PC-3 (cell line): Measurements from ENCODE around the gene GIPC3. TPM values are rescaled to one million over a fixed set of nuclear protein-coding genes. Genes with fewer than 3 reads are reported as not detected.

Experiments
- ATAC-seq: fragments of 200-7000 bp; cut with Tn5 transposase; 2 replicates; pipeline ENCODE4 v1.9.1; 2020; ENCODE audit warnings: mild to moderate bottlenecking, moderate library complexity
- BruUV-seq: library from RNA; stranded (reverse); fragments of 400-500 nt; replicated peaks from 2 replicates; lab custom pipeline; 2021; lab: Mats Ljungman, UMichigan
- CTCF ChIA-PET: fragments of 300-600 bp; sonication (Branson Sonifier 250); formaldehyde crosslinking; loops from one replicate; lab custom pipeline; 2022; ENCODE audit warnings: antibody characterized with exemption; lab: Charles Lee
- POLR2A ChIA-PET: fragments of 300-600 bp; sonication (Branson Sonifier 250); formaldehyde crosslinking; loops from one replicate; lab custom pipeline; 2022; ENCODE audit warnings: antibody characterized with exemption; ENCODE audit not compliant: unreplicated experiment; lab: Charles Lee
- DNase-seq: peaks from one replicate; pipeline ENCODE4 v3.0.0-alpha.2; 2015
- H2AFZ ChIP-seq: fragments of 300-600 bp; sonication (generic); 2 replicates; pipeline ENCODE4 v1.6.0; 2016; ENCODE audit warnings: antibody characterized with exemption, low read length
- H3F3A ChIP-seq: fragments of 300-600 bp; sonication (generic); one replicate; pipeline ENCODE4 v1.6.0; 2017; ENCODE audit warnings: antibody characterized with exemption, low read length, control low read depth, mild to moderate bottlenecking; ENCODE audit not compliant: unreplicated experiment
- H3K27ac ChIP-seq: fragments of 300-600 bp; sonication (generic); 2 replicates; pipeline ENCODE4 v1.5.1; 2016; ENCODE audit warnings: mild to moderate bottlenecking, low read length
- H3K27me3 ChIP-seq: fragments of 300-600 bp; sonication (generic); 2 replicates; pipeline ENCODE4 v1.6.1; 2016; ENCODE audit warnings: low read length, mixed read lengths
- H3K36me3 ChIP-seq: fragments of 300-600 bp; sonication (generic); 2 replicates; pipeline ENCODE4 v1.6.1; 2016; ENCODE audit warnings: low read depth, mixed run types, low read length, mixed read lengths
- H3K4me1 ChIP-seq: fragments of 300-600 bp; sonication (generic); 2 replicates; pipeline ENCODE4 v1.5.1; 2016; ENCODE audit warnings: low read length; ENCODE audit not compliant: insufficient read depth
- H3K4me2 ChIP-seq: fragments of 300-600 bp; sonication (generic); 2 replicates; pipeline ENCODE4 v1.6.0; 2016; ENCODE audit warnings: low read length
- H3K4me3 ChIP-seq: fragments of 300-600 bp; sonication (generic); 2 replicates; pipeline ENCODE4 v1.5.1; 2016; ENCODE audit warnings: mild to moderate bottlenecking, low read length, mixed read lengths
- H3K79me2 ChIP-seq: fragments of 300-600 bp; sonication (generic); 2 replicates; pipeline ENCODE4 v1.6.1; 2017; ENCODE audit warnings: low read length, mixed read lengths
- H3K9ac ChIP-seq: fragments of 300-600 bp; sonication (generic); 2 replicates; pipeline ENCODE4 v1.6.0; 2016; ENCODE audit warnings: mild to moderate bottlenecking, low read length
- H3K9me2 ChIP-seq: fragments of 300-600 bp; sonication (generic); replicated peaks from 2 replicates; pipeline ENCODE4 v1.6.1; 2016; ENCODE audit warnings: mixed run types, low read length, mixed read lengths
- H3K9me3 ChIP-seq: fragments of 300-600 bp; sonication (generic); 2 replicates; pipeline ENCODE4 v1.6.1; 2016; ENCODE audit warnings: low read length, mixed read lengths
- H4K20me1 ChIP-seq: fragments of 300-600 bp; sonication (generic); 2 replicates; pipeline ENCODE4 v1.6.1; 2016; ENCODE audit warnings: low read length, mixed read lengths
- EZH2 ChIP-seq: fragments of 300-600 bp; sonication (generic); IDR thresholded peaks from one replicate; pipeline ENCODE4 v1.6.1; 2017; ENCODE audit warnings: antibody characterized with exemption, mild to moderate bottlenecking, low read length; ENCODE audit not compliant: unreplicated experiment
- EZH2phosphoT487 ChIP-seq: fragments of 300-600 bp; sonication (generic); IDR thresholded peaks from 2 replicates; pipeline ENCODE4 v1.6.1; 2018; ENCODE audit warnings: mild to moderate bottlenecking, antibody characterized with exemption, low read length, borderline replicate concordance
- intact Hi-C: fragments of 100-400 bp; cut with micrococcal nuclease; formaldehyde crosslinking; loops from 2 replicates; pipeline ENCODE4 v1.9.0; 2023
- total RNA-seq: library from RNA; depleted of rRNA; stranded (reverse); fragments of >200 nt; gene quantifications from 2 replicates; pipeline ENCODE4 v1.2.3, GENCODE V29; 2014
- TF ChIP-seq, protein P1 (sequence below): fragments of 300-600 bp; sonication (generic); conservative IDR thresholded peaks from 2 replicates; pipeline ENCODE4 v1.5.1; 2017; ENCODE audit warnings: antibody characterized with exemption, low read depth, mild to moderate bottlenecking, low read length

Gene GIPC3
- total RNA-seq, 1 experiment from 2014 or later: 0.18 TPM

DNA sequence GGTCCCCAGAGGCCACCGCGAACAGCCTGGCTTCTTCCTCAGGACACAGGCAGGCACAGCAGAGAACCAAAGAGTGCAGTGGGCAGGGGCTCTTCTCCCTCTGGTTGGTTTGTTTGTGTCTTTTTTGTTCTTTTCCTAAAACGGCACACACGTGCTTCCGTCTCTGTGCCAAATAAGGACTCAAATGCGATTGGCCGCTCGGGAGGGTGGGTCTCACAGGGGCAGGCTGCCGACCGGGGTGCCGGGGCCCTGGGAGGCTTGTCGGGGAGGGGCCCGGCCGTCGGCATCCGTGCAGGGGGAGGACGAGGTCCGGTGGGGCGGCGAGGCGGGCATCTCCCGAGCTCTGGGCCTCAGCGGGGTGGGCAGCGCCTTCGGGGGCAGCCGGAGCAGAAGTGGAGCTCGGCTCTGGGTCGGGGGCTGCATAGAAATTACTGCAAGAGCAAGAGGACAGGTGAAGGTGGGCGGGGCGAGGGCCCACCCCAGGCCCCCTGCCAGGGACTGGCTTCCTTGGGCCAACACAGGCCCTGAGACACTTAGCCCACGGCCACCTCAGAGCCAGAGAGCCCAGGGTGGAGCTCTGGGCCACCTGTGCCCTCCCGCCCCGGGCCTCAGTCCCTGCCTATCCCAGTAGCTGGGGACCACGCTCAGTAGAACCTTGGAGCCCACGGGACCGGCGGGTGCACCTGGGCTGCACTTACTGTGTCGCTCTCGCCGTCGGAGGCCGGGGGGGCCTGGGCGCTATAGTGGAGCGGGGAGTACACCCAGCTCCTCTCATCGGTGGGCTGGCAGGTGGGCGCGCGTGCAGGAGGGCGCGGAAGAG is 47.7 kb downstream of the GIPC3 start:
- BruUV-seq: no TSS peak
- H3K9me2 ChIP-seq: no peaks in the 10 kb centered on the region
- no peak for DNase-seq
- intact Hi-C loops: no loop called here
- ChIA-PET POLR2A (no interaction called here), CTCF (no interaction called here)
- no peak overlapping the region for H3K9ac ChIP-seq
- H3K4me1 ChIP-seq: no peaks in the 10 kb centered on the region
- no peak for TF ChIP-seq EZH2phosphoT487
- no peaks in the 10 kb centered on the region for H3K27me3 ChIP-seq
- no peaks in the 10 kb centered on the region for H4K20me1 ChIP-seq
- H3K9me3 ChIP-seq: no peaks in the 10 kb centered on the region
- no peak overlapping the region for H3K4me3 ChIP-seq
- no peak overlapping the region for H3K27ac ChIP-seq
- no peak overlapping the region for H3K4me2 ChIP-seq
- H3K79me2 ChIP-seq: no peaks in the 10 kb centered on the region
- ATAC-seq: no peak
- H3K36me3 ChIP-seq: no peaks in the 10 kb centered on the region
- H2AFZ ChIP-seq: no peak overlapping the region
- no peaks in the 10 kb centered on the region for H3F3A ChIP-seq

DNA sequence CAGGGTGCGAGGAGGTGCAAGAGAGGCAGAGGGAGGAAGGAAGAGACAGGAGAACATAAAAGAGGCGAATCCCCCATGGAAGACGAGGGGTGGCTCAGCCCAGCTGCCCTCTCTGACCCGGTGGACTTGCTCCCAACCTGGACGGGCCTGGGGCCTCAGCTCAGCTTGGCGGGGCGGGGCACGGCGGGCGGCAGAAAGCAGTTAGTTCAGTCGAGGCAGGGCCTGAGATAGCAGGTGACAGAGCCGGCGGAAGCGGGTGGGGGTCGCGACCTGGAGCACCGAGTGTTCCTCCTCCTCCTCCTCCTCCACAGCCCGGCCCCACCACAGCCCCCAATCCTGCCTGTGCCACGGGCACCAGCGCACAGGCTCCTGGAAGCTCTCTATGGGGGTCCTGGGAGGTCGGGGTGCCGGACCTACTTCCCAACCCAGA is 48.3 kb downstream of the GIPC3 start:
- H4K20me1 ChIP-seq: no peaks in the 10 kb centered on the region
- H3K27me3 ChIP-seq: no peaks in the 10 kb centered on the region
- ChIA-PET CTCF (no interaction called here), POLR2A (no interaction called here)
- no peak overlapping the region for H3K9ac ChIP-seq
- no peak overlapping the region for H3K4me3 ChIP-seq
- H3K4me1 ChIP-seq: no peaks in the 10 kb centered on the region
- intact Hi-C loops: no loop called here
- H3K9me3 ChIP-seq: no peaks in the 10 kb centered on the region
- no peaks in the 10 kb centered on the region for H3K79me2 ChIP-seq
- TF ChIP-seq, protein P1, sequence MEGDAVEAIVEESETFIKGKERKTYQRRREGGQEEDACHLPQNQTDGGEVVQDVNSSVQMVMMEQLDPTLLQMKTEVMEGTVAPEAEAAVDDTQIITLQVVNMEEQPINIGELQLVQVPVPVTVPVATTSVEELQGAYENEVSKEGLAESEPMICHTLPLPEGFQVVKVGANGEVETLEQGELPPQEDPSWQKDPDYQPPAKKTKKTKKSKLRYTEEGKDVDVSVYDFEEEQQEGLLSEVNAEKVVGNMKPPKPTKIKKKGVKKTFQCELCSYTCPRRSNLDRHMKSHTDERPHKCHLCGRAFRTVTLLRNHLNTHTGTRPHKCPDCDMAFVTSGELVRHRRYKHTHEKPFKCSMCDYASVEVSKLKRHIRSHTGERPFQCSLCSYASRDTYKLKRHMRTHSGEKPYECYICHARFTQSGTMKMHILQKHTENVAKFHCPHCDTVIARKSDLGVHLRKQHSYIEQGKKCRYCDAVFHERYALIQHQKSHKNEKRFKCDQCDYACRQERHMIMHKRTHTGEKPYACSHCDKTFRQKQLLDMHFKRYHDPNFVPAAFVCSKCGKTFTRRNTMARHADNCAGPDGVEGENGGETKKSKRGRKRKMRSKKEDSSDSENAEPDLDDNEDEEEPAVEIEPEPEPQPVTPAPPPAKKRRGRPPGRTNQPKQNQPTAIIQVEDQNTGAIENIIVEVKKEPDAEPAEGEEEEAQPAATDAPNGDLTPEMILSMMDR: no peak
- TF ChIP-seq EZH2 (no peak), EZH2phosphoT487 (no peak)
- no peak overlapping the region for H3K4me2 ChIP-seq
- no peak overlapping the region for H3K27ac ChIP-seq
- H3K36me3 ChIP-seq: no peaks in the 10 kb centered on the region
- H3K9me2 ChIP-seq: no peaks in the 10 kb centered on the region
- ATAC-seq (no peak), DNase-seq (no peak)
- BruUV-seq: no TSS peak
- no peak overlapping the region for H2AFZ ChIP-seq
- H3F3A ChIP-seq: no peaks in the 10 kb centered on the region

DNA sequence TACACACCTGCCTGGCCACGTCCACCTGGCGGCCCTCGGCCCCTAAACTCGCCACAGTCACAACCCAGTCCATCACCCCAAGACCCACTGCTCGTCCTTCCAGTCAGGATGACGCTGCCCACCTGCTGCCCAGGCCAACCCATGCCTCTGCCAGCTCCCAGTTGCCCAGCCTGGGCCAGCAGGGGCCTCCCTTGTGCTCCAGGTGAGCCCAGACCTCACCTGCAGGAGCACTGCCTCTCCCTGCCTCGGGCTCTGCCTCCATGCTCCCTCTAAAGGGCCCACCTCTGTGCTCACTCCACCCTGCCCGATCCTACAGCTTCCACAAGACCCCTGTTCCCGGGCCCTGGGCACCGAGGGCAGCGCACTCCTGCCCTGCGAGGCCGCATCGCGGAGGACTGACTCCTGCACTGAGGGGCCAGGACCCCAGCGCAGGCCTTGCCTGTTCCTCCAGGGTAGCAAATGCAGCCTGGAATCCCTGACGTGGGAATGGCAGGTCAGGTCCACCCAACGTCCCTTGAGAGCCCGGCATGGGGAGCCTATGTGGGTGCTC is 49.3 kb downstream of the GIPC3 start:
- Histone ChIP-seq H3K27me3 (no peaks in the 10 kb centered on the region), H2AFZ (no peak overlapping the region), H3F3A (no peaks in the 10 kb centered on the region), H3K79me2 (no peaks in the 10 kb centered on the region), H3K36me3 (no peaks in the 10 kb centered on the region), H3K4me3 (no peak overlapping the region), H3K4me1 (no peaks in the 10 kb centered on the region), H4K20me1 (no peaks in the 10 kb centered on the region), H3K9ac (no peak overlapping the region), H3K4me2 (no peak overlapping the region), H3K27ac (no peak overlapping the region), H3K9me3 (no peaks in the 10 kb centered on the region), H3K9me2 (no peaks in the 10 kb centered on the region)
- ATAC-seq (no peak), DNase-seq (no peak)
- BruUV-seq: no TSS peak
- TF ChIP-seq, protein P1: no peak
- TF ChIP-seq EZH2 (no peak), EZH2phosphoT487 (no peak)
- intact Hi-C loops: no loop called here
- ChIA-PET POLR2A (no interaction called here), CTCF (no interaction called here)
